Measurements from ENCODE around the gene CENPU.

DNA sequence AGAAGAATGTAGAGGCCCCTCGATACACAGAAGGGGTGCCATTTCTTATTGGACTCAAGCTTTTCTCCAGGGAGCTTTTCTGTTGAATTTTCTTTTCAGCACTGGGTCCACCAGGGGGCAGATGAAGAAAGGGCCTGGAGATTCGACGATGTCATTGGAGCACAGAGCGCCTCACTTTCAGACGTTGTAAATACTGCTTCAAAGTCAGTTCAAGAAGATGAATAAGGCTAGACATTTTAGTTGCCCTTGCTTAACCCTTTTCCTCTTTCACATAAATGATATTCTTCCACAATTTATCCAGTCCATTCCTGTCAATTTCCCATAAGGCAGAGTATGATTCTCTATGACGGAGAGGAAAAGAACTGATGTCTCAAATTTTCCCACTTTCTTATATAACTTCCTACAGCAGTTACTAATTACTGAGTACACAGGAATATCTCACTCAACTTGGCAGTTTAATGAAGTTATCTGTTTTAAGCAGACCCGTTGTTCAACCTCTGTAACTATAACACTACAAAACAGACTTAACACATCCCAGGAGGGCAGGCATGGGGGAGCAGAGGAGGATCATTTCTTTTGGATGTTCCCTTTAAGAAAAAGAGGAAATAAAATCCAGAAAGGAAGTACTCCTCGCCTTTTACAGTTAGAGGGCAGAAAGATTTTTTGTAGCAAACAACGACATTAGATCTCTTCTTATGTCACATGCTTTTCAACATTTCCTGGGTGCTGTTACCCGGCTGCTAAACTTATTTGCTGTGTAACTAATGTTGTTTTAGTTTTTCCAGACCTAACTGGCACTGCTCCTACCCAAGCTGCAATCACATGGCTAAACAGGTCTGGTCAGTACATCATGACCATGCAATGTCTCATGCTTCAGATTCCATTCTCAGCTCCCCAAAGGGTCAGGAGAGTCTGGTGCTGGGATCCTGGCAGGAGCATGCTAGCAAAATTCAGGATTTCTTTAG is 12.2 kb upstream of the CENPU start:
- no peak for TF ChIP-seq ZNF354C (tag by site-specific recombination; IDR thresholded peaks at IDR 0.05; ENCODE audit: borderline replicate concordance, low read depth)
- TF ChIP-seq, protein P1, sequence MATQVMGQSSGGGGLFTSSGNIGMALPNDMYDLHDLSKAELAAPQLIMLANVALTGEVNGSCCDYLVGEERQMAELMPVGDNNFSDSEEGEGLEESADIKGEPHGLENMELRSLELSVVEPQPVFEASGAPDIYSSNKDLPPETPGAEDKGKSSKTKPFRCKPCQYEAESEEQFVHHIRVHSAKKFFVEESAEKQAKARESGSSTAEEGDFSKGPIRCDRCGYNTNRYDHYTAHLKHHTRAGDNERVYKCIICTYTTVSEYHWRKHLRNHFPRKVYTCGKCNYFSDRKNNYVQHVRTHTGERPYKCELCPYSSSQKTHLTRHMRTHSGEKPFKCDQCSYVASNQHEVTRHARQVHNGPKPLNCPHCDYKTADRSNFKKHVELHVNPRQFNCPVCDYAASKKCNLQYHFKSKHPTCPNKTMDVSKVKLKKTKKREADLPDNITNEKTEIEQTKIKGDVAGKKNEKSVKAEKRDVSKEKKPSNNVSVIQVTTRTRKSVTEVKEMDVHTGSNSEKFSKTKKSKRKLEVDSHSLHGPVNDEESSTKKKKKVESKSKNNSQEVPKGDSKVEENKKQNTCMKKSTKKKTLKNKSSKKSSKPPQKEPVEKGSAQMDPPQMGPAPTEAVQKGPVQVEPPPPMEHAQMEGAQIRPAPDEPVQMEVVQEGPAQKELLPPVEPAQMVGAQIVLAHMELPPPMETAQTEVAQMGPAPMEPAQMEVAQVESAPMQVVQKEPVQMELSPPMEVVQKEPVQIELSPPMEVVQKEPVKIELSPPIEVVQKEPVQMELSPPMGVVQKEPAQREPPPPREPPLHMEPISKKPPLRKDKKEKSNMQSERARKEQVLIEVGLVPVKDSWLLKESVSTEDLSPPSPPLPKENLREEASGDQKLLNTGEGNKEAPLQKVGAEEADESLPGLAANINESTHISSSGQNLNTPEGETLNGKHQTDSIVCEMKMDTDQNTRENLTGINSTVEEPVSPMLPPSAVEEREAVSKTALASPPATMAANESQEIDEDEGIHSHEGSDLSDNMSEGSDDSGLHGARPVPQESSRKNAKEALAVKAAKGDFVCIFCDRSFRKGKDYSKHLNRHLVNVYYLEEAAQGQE (tag by site-specific recombination; IDR thresholded peaks at IDR 0.05), result no peak
- TF ChIP-seq, protein P2, sequence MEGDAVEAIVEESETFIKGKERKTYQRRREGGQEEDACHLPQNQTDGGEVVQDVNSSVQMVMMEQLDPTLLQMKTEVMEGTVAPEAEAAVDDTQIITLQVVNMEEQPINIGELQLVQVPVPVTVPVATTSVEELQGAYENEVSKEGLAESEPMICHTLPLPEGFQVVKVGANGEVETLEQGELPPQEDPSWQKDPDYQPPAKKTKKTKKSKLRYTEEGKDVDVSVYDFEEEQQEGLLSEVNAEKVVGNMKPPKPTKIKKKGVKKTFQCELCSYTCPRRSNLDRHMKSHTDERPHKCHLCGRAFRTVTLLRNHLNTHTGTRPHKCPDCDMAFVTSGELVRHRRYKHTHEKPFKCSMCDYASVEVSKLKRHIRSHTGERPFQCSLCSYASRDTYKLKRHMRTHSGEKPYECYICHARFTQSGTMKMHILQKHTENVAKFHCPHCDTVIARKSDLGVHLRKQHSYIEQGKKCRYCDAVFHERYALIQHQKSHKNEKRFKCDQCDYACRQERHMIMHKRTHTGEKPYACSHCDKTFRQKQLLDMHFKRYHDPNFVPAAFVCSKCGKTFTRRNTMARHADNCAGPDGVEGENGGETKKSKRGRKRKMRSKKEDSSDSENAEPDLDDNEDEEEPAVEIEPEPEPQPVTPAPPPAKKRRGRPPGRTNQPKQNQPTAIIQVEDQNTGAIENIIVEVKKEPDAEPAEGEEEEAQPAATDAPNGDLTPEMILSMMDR (tag by site-specific recombination; IDR thresholded peaks at IDR 0.05), result no peak
- TF ChIP-seq ZNF76 (tag by site-specific recombination; IDR thresholded peaks at IDR 0.05; ENCODE audit: borderline replicate concordance, low read depth), result no peak
- no peak for TF ChIP-seq ZNF423 (tag by site-specific recombination; IDR thresholded peaks at IDR 0.05)
- TF ChIP-seq ZNF23 (tag by site-specific recombination; IDR thresholded peaks at IDR 0.05; ENCODE audit: borderline replicate concordance), result no peak
- no peak for TF ChIP-seq RBAK (tag by site-specific recombination; IDR thresholded peaks at IDR 0.05)

All from HEK293 (cell line).